ENCODE results near the gene GPN2. TPM values are rescaled to one million over a fixed set of nuclear protein-coding genes. Genes with fewer than 3 reads are reported as not detected.
A peak's percentile ranks its signal among the peaks of the same experiment; 100 is the strongest.
"Not testable (repeated sequence)": the region's sequence is repeated elsewhere in the genome, so short reads cannot be mapped to it uniquely, and the experiment has no call there.

The GPN2 gene
- total RNA-seq, 1 donor from 2014 or later: 11.5 TPM

DNA sequence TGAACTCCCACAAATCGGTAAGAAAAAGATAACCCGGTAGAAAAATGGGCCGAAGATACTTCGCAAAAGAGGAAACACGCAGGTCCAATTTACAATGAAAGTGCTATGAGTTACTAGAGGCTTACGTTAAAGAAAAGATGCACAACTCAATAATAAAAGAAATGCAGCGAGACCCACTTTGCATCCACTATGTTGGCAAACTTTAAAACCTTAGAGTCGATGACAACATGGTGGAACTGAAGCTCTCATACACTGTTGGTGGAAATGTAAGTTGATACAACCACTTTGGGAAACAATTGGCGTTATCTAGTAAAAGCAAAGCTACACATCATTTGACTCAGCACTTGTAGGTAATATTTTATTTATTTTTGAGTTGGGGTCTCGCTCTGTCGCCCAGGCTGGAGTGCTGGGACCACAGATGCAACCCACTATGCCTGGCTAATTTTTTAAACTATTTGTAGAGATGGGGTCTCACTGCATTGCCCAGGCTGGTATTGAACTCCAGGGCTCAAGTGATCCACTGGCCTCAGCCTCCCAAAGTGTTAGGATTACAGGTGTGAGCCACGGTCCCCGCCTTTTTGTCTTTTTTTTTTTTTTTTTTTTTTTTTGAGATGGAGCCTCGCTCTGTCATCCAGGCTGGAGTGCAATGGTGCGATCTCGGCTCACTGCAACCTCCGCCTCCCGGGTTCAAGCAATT, 10.9 kb upstream of the GPN2 start:
- no peak for DNase-seq

GRCh38 chr1:26900001-26900814, 10.1 kb upstream of the GPN2 start, which contains the start of gene GPATCH3:
Gene GPATCH3, minus strand, starts transcription at chr1:26900467. Its CDS starts 25 bp downstream, at chr1:26900442.
- peak; percentile 72 for DNase-seq

GRCh38 chr1:26897351-26897750, 7.3 kb upstream of the GPN2 start:
- DNase-seq: no peak

DNA sequence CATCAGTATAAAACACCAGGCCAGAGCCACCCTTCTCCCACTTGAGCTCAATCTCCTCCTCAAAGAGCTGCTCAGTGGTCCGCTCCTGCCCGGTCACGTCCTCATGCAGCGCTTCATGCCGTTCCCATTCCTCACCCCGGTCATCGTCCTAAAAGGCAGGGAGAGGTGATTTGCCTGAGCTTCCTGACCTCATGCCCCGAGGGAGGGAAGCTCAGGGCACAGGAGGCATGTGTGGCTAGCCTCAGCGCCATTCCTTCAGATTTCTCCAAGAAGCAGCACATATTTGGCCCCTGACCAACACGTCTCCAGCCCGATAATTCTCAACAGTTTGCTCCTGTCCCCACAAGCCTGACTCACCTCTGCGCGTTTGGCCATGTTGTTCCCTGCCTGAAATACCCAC, 4.2 kb upstream of the GPN2 start:
- no peak for DNase-seq

GRCh38 chr1:26890467-26890796, 349 bp upstream of the GPN2 start:
- no peak for DNase-seq

DNA sequence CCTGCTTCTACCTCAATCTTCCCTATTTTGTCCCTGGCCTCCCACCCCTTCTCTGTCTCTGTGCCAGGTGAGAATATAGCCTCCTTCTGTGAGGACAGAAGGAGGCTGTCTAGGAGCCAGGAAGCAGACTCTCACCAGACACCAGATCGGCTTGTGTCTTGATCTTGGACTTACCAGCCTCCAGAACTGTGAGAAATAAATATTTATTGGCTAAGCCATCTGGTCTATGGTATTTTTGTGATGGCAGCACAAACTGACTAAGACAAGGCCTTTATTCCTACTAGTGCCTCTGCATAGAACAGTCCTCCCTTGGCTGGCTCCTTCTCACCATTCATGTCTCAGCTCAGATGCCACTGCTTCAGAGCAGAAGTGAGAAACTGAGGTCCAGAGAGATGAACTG, 1.9 kb downstream of the GPN2 start:
- no peak for DNase-seq

GRCh38 chr1:26887125-26887524, 3.0 kb downstream of the GPN2 start:
- no peak for DNase-seq

GRCh38 chr1:26882696-26883463, 7.2 kb downstream of the GPN2 start:
- DNase-seq: no peak

DNA sequence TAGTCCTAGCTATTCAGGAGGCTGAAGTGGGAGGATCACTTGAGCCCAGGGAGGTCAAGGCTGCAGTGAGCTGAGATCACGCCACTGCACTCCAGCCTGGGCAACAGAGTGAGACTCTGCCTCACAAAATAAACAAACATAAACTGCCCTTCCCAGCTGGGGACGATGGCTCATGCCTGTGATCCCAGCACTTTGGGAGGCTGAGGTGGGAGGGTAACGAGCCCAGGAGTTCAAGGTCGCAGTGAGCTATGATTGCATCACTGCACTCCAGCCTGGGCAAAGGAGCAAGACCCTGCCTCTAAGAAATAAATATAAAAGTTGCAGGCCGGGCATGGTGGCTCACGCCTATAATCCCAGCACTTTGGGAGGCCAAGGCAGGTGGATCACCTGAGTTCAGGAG, 8.5 kb downstream of the GPN2 start:
- not testable (repeated sequence) for DNase-seq

DNA sequence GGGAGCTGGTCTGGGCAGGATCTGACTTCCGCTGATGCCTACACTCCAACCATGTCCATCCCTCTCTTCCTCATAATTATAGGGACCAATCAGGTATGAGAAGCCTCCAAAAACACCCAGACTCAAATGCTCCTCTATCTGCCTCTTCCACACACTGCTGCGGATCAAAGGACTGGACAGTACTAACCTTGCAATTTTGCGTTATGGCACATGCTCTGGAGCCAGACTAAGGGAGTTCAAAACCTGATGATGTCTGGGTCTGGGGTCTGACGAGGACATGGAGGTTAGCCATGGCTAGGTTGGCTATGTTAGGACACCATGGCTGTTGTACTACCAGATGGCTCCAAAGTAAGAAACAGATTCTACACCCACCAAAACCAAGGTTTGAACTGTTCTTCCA, 10.3 kb downstream of the GPN2 start:
- DNase-seq: no peak

- no peak for DNase-seq
Measured at GRCh38 chr1:26877326-26877725, 12.8 kb downstream of the GPN2 start.

DNA sequence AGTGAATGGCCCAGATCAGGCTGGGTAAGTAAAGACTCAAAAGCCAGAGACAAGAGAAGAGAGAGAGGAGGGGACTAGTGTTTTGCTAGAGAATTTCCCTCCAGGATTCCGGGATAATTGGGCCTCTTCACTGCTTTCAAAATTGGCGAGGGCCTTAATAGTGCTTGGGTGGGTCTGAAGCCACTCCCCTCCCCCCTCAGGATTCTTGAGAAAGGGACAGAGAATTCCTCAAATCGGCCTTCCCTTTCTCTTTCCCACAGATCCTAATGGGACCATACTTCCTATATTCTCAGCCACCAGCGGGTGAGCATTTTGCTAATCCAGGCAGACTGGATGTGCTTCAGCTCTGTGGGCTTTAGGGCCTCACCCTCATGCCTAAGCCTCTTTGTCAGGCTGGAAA, 15.2 kb downstream of the GPN2 start:
- no peak for DNase-seq

GRCh38 chr1:26873097-26873496, 17.0 kb downstream of the GPN2 start:
- not testable (repeated sequence) for DNase-seq

DNA sequence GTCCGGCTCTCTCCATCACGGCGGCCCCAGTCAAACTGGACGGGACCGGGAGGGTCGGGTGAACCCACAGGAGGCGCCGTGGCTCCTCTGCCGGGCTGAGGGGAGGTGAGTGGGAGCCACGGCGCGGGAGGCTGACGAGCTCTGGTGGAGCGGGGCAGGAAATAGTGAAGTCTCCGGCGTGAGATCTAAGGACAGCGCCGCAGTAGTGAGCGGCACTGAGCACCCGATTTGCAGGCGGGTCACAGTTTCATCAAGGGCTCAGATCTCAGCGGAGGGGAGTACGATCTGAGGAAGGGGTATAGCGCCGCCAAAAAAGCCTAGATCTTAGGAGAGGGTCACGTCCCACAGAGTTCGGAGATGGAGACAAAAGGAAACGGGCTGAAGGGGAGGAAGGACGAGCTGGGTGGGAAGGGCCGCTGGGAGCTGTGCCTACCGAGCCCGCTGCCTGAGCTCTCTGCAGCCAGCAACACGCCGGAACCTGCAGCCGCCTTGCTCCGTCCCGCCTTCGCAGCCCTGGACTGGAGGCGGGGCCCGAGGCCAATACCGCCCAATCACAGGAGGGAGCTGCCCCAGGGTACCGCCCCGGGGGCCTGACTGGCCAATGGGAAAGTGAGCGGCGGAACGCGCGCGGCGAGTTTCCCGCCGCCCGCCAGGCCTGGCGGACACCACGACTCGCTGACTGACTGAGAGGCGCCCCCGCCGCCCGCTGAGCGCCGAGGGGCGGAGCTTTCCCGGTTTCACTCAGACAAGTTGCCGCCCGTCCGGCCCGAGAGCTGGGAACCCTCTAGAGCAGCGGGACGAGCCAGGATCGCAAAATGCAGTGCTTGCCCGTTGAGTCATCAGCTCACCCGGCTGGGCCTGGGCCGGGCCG, 25.2 kb downstream of the GPN2 start:
- peak; percentile 98 for DNase-seq

DNA sequence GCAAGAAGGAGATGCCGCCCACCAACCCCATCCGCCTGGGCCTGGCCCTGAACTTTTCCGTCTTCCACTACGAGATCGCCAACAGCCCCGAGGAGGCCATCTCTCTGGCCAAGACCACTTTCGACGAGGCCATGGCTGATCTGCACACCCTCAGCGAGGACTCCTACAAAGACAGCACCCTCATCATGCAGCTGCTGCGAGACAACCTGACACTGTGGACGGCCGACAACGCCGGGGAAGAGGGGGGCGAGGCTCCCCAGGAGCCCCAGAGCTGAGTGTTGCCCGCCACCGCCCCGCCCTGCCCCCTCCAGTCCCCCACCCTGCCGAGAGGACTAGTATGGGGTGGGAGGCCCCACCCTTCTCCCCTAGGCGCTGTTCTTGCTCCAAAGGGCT, 26.4 kb downstream of the GPN2 start:
- DNase-seq: no peak

- DNase-seq: no peak
Measured at GRCh38 chr1:26862781-26863684, 27.1 kb downstream of the GPN2 start, which contains the start of gene SFN. Gene SFN, plus strand, starts transcription at chr1:26863149. Its CDS starts 64 bp downstream, at chr1:26863213.

DNA sequence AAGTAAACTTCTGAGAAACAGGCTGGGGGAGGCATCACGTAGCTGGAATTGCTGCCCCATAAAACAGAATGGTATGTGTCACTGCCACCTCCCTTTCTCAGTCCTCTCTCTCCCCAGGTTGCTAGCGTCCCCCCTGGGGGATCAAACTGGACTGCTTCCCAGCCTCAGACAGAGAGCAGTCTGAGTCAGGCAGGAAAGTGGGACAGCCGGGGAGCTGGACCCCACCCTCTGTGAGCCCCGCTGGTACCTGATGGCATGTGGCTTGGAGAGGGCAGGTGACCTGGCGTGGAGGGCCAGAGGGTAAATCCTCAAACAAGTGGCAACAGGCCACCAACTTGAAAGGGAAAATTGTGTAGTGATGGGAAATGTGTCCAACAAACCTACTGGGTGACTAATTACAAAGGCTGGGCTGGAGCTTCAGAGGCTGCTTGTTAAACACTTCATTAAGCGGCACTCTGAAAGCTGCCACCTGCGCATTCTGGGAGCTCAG, 28.1 kb downstream of the GPN2 start:
- no peak for DNase-seq

DNA sequence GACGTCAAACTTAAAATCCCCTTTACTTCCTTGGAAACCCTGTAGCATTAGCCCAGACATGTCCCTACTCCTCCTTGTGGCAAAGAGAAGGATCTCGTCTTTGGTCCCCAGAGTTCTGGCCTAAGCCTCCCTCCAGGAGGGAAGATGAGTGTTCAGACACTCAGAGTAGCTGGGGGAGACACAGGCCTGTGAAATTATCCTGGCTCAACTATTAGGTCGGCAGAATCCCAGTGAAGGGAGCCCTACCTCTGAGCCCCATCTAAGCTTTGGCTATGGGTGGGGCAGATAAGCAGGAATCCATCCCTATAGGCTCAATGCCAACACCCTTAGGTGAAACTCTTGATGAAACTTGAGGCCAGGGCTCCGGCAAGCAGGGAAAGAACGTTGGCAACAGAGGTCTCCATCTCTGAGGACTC, 28.8 kb downstream of the GPN2 start:
- no peak for DNase-seq

- DNase-seq: no peak
Measured at GRCh38 chr1:26858891-26859640, 31.0 kb downstream of the GPN2 start.

DNA sequence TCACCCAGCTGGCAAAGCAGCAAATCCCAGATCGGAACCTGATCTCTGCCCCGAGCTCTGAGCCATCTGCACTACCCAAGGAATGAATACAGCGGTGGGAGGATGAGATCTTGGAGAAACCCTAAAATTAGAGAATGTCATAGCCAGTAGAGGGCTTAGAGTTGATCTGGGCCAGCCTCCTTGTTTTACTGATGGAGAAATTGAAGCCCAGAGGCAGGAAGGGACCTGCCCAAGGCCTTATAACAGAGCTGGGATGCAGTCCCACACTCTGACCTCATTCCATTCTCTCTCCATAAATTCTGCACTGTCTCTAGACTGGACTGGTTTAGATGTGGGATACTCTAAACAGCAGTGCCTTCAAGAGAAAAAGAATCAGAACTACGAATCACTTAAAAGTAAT, 31.9 kb downstream of the GPN2 start:
- no peak for DNase-seq
